GM23338 (cell line): Measurements from ENCODE around the gene GIMAP1. TPM values are rescaled to one million over a fixed set of nuclear protein-coding genes. Genes with fewer than 3 reads are reported as not detected.

Experiments used
- ATAC-seq: fragments of 200-7000 bp; cut with Tn5 transposase; 3 replicates; pipeline ENCODE4 v1.9.1; 2020
- DNase-seq: peaks from one replicate; pipeline ENCODE4 v3.0.0-alpha.2; 2015; ENCODE audit warnings: low spot score
- H2AFZ ChIP-seq: fragments of 200-600 bp; sonication (generic); 2 replicates; pipeline ENCODE4 v1.8.0; 2016; ENCODE audit warnings: antibody characterized with exemption, mild to moderate bottlenecking, moderate library complexity
- H3F3A ChIP-seq: fragments of 200-600 bp; sonication (generic); replicated peaks from 2 replicates; pipeline ENCODE4 v1.8.0; 2017; ENCODE audit warnings: antibody characterized with exemption, mixed run types, low read depth
- H3K27ac ChIP-seq: fragments of 200-600 bp; sonication (generic); 2 replicates; pipeline ENCODE4 v1.6.1; 2016; ENCODE audit warnings: low read depth
- H3K27me3 ChIP-seq: fragments of 200-600 bp; sonication (generic); 2 replicates; pipeline ENCODE4 v1.8.0; 2016; ENCODE audit warnings: mild to moderate bottlenecking, mixed run types, moderate library complexity; ENCODE audit not compliant: insufficient read depth
- H3K36me3 ChIP-seq: fragments of 200-600 bp; sonication (generic); 2 replicates; pipeline ENCODE4 v1.8.0; 2016; ENCODE audit warnings: mild to moderate bottlenecking; ENCODE audit not compliant: insufficient read depth
- H3K4me1 ChIP-seq: fragments of 200-600 bp; sonication (generic); 2 replicates; pipeline ENCODE4 v1.8.0; 2016; ENCODE audit warnings: mild to moderate bottlenecking, moderate library complexity; ENCODE audit not compliant: insufficient read depth
- H3K4me2 ChIP-seq: fragments of 200-600 bp; sonication (generic); 2 replicates; pipeline ENCODE4 v1.7.1; 2017; ENCODE audit warnings: mixed run types
- H3K4me3 ChIP-seq: fragments of 200-600 bp; sonication (generic); 2 replicates; pipeline ENCODE4 v1.6.1; 2016; ENCODE audit warnings: mixed run types
- H3K79me2 ChIP-seq: fragments of 200-600 bp; sonication (generic); replicated peaks from 2 replicates; pipeline ENCODE4 v1.8.0; 2017; ENCODE audit warnings: mild to moderate bottlenecking; ENCODE audit not compliant: insufficient read depth
- H3K9me2 ChIP-seq: fragments of 200-600 bp; sonication (generic); 2 replicates; pipeline ENCODE4 v1.8.0; 2017; ENCODE audit not compliant: insufficient read depth
- H4K20me1 ChIP-seq: fragments of 200-600 bp; sonication (generic); replicated peaks from 2 replicates; pipeline ENCODE4 v1.8.0; 2017; ENCODE audit warnings: mild to moderate bottlenecking; ENCODE audit not compliant: insufficient read depth
- H3K27ac Mint-ChIP-seq: 2 replicates; pipeline ENCODE4 v1.8.0; 2020; ENCODE audit warnings: inconsistent platforms, mild to moderate bottlenecking, moderate library complexity, mixed read lengths
- H3K27me3 Mint-ChIP-seq: 3 replicates; pipeline ENCODE4 v1.8.0; 2022; ENCODE audit warnings: low read depth, mild to moderate bottlenecking, moderate library complexity, mixed read lengths, inconsistent platforms; ENCODE audit not compliant: insufficient read depth, poor library complexity
- H3K36me3 Mint-ChIP-seq: 3 replicates; pipeline ENCODE4 v1.8.0; 2021; ENCODE audit warnings: low read depth, mild to moderate bottlenecking, inconsistent platforms, moderate library complexity, mixed read lengths
- H3K4me1 Mint-ChIP-seq: 3 replicates; pipeline ENCODE4 v1.8.0; 2020; ENCODE audit warnings: mild to moderate bottlenecking, inconsistent platforms, mixed read lengths
- H3K4me3 Mint-ChIP-seq: 3 replicates; pipeline ENCODE4 v1.8.0; 2021; ENCODE audit warnings: moderate library complexity, mild to moderate bottlenecking, inconsistent platforms, mixed read lengths
- H3K9me3 Mint-ChIP-seq: 3 replicates; pipeline ENCODE4 v1.8.0; 2020; ENCODE audit warnings: moderate library complexity, mild to moderate bottlenecking, inconsistent platforms, mixed read lengths
- EZH2 ChIP-seq: fragments of 200-600 bp; sonication (generic); IDR thresholded peaks from one replicate; pipeline ENCODE4 v1.8.0; 2017; ENCODE audit warnings: antibody characterized with exemption, mild to moderate bottlenecking, low read depth; ENCODE audit not compliant: unreplicated experiment
- STAT1 ChIP-seq: IDR thresholded peaks from one replicate; pipeline ENCODE4 v1.6.1; 2016; ENCODE audit warnings: antibody characterized with exemption; ENCODE audit not compliant: unreplicated experiment
- polyA plus RNA-seq: library from polyadenylated mRNA; unstranded; fragments of >200 nt; fragmentation: Nextera tagmentation; extraction: Ambion mirVana; gene quantifications from 2 replicates; pipeline ENCODE4 v1.2.1, GENCODE V29; 2016
- total RNA-seq: library from RNA; depleted of rRNA; stranded (reverse); fragments of >200 nt; shearing (Covaris generic); gene quantifications from 2 replicates; pipeline ENCODE4 v1.2.3, GENCODE V29; 2014
- TF ChIP-seq, protein P1 (sequence below): IDR thresholded peaks from 2 replicates; pipeline ENCODE4 v1.6.1; 2016; ENCODE audit warnings: antibody characterized with exemption
- TF ChIP-seq, protein P2 (sequence below): IDR thresholded peaks from one replicate; pipeline ENCODE4 v1.6.1; 2018; ENCODE audit warnings: antibody characterized with exemption; ENCODE audit not compliant: unreplicated experiment

Gene GIMAP1
- total and polyA plus RNA-seq, 2 experiments from 2014 or later: not detected

DNA sequence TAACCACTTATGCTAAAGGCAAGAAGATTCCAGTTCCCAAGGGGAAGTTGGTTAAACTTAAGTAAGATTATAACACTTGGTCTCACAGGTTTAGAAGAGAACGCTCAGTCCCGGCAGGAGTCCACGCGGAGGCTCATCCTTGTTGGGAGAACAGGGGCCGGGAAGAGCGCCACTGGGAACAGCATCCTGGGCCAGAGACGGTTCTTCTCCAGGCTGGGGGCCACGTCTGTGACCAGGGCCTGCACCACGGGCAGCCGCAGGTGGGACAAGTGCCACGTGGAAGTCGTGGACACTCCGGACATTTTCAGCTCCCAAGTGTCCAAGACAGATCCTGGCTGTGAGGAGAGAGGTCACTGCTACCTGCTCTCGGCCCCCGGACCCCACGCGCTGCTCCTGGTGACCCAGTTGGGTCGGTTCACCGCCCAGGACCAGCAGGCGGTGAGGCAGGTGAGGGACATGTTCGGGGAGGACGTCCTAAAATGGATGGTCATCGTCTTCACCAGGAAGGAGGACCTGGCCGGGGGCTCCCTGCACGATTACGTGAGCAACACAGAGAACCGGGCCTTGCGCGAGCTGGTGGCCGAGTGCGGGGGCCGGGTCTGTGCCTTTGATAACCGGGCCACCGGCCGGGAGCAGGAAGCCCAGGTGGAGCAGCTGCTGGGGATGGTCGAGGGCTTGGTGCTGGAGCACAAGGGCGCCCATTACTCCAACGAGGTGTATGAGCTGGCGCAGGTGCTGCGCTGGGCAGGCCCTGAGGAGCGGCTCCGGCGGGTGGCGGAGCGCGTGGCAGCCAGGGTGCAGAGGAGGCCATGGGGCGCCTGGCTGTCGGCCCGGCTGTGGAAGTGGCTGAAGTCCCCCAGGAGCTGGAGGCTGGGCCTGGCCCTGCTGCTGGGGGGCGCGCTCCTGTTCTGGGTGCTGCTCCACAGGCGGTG, 3.8 kb downstream of the GIMAP1 start:
- H4K20me1 ChIP-seq: no peaks in the 10 kb centered on the region; the same call in 1 of the 2 replicates

DNA sequence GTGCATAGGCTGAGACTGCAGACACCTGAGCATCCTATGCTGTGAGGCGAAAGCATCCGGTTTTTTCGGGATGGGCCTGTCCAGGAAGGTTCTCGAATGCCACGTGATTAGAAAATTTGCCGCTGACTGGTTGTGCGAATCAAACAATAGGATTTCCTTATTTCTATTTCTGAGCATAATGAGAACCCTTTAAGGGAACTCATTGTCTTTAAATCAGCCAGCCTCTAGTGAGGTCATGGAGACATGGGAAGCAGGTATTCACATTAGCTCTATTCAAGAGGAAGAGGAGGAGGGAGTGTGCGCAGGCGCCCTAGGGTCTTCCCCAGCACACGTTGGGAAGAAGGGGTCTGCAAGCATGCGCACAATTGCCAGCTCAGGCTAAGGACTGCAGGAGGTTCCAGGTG, 5.6 kb downstream of the GIMAP1 start:
- no peaks in the 10 kb centered on the region; the same call in 1 of the 2 replicates for H4K20me1 ChIP-seq
- H3K4me2 ChIP-seq: no peak overlapping the region
- no peak overlapping the region for H3K4me3 Mint-ChIP-seq
- no peak overlapping the region for H3K27ac Mint-ChIP-seq
- peaks cover 35% of the 10 kb centered on the region for H3K27me3 Mint-ChIP-seq
- no peak overlapping the region for H2AFZ ChIP-seq
- H3K27ac ChIP-seq: no peak overlapping the region
- TF ChIP-seq, protein P1, sequence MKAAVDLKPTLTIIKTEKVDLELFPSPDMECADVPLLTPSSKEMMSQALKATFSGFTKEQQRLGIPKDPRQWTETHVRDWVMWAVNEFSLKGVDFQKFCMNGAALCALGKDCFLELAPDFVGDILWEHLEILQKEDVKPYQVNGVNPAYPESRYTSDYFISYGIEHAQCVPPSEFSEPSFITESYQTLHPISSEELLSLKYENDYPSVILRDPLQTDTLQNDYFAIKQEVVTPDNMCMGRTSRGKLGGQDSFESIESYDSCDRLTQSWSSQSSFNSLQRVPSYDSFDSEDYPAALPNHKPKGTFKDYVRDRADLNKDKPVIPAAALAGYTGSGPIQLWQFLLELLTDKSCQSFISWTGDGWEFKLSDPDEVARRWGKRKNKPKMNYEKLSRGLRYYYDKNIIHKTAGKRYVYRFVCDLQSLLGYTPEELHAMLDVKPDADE: no peak
- no peak for TF ChIP-seq STAT1
- no peaks in the 10 kb centered on the region for H3K36me3 Mint-ChIP-seq
- no peaks in the 10 kb centered on the region for H3K36me3 ChIP-seq
- DNase-seq: no peak
- no peaks in the 10 kb centered on the region for H3K4me1 Mint-ChIP-seq
- no peaks in the 10 kb centered on the region for H3K4me1 ChIP-seq
- H3F3A ChIP-seq: no peaks in the 10 kb centered on the region
- H3K4me3 ChIP-seq: no peak overlapping the region
- peaks cover 5% of the 10 kb centered on the region; the same call in 2 of the 3 replicates for H3K9me3 Mint-ChIP-seq
- H3K9me2 ChIP-seq: no peaks in the 10 kb centered on the region
- no peaks in the 10 kb centered on the region for H3K79me2 ChIP-seq
- H3K27me3 ChIP-seq: peaks cover 49% of the 10 kb centered on the region
- no peak for ATAC-seq

More for the DNA sequence above, 3.8 kb downstream of the GIMAP1 start:
- no peaks in the 10 kb centered on the region for H3K79me2 ChIP-seq
- Mint-ChIP-seq H3K27me3 (peaks cover 20% of the 10 kb centered on the region), H3K4me1 (no peaks in the 10 kb centered on the region), H3K27ac (no peak overlapping the region), H3K4me3 (no peak overlapping the region), H3K9me3 (no peaks in the 10 kb centered on the region), H3K36me3 (no peaks in the 10 kb centered on the region)
- DNase-seq (no peak), ATAC-seq (peak; percentile 33; the same call in 2 of the 3 replicates)
- H3F3A ChIP-seq: no peaks in the 10 kb centered on the region
- no peak overlapping the region for H3K27ac ChIP-seq
- no peaks in the 10 kb centered on the region for H3K9me2 ChIP-seq
- no peaks in the 10 kb centered on the region for H3K4me1 ChIP-seq
- TF ChIP-seq, protein P1: no peak
- TF ChIP-seq, protein P2, sequence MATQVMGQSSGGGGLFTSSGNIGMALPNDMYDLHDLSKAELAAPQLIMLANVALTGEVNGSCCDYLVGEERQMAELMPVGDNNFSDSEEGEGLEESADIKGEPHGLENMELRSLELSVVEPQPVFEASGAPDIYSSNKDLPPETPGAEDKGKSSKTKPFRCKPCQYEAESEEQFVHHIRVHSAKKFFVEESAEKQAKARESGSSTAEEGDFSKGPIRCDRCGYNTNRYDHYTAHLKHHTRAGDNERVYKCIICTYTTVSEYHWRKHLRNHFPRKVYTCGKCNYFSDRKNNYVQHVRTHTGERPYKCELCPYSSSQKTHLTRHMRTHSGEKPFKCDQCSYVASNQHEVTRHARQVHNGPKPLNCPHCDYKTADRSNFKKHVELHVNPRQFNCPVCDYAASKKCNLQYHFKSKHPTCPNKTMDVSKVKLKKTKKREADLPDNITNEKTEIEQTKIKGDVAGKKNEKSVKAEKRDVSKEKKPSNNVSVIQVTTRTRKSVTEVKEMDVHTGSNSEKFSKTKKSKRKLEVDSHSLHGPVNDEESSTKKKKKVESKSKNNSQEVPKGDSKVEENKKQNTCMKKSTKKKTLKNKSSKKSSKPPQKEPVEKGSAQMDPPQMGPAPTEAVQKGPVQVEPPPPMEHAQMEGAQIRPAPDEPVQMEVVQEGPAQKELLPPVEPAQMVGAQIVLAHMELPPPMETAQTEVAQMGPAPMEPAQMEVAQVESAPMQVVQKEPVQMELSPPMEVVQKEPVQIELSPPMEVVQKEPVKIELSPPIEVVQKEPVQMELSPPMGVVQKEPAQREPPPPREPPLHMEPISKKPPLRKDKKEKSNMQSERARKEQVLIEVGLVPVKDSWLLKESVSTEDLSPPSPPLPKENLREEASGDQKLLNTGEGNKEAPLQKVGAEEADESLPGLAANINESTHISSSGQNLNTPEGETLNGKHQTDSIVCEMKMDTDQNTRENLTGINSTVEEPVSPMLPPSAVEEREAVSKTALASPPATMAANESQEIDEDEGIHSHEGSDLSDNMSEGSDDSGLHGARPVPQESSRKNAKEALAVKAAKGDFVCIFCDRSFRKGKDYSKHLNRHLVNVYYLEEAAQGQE: no peak
- TF ChIP-seq EZH2: no peak
- no peak overlapping the region for H2AFZ ChIP-seq
- H3K4me2 ChIP-seq: no peak overlapping the region
- no peak overlapping the region for H3K4me3 ChIP-seq
- peaks cover 37% of the 10 kb centered on the region for H3K27me3 ChIP-seq
- H3K36me3 ChIP-seq: no peaks in the 10 kb centered on the region
